Upper lobe of right lung (tissue), 1 donor: ENCODE data around the gene LMTK3. TPM values are rescaled to one million over a fixed set of nuclear protein-coding genes. Genes with fewer than 3 reads are reported as not detected.
"Not testable (repeated sequence)": the region's sequence is repeated elsewhere in the genome, so short reads cannot be mapped to it uniquely, and the experiment has no call there.

ENCODE experiments used
- ATAC-seq: fragments of 200-7000 bp; cut with Tn5 transposase; one replicate; pipeline ENCODE4 v1.9.1; 2020; ENCODE audit warnings: mild to moderate bottlenecking, moderate library complexity
- DNase-seq: peaks from one replicate; pipeline ENCODE4 v3.0.0-alpha.2; 2020
- H3K27ac ChIP-seq: fragments of 200-600 bp; one replicate; pipeline ENCODE4 v1.8.0; 2022
- H3K27me3 ChIP-seq: fragments of 200-600 bp; one replicate; pipeline ENCODE4 v1.8.0; 2022; ENCODE audit warnings: mild to moderate bottlenecking
- H3K36me3 ChIP-seq: fragments of 200-600 bp; one replicate; pipeline ENCODE4 v1.8.0; 2022
- H3K4me1 ChIP-seq: fragments of 200-600 bp; one replicate; pipeline ENCODE4 v1.8.0; 2022
- H3K4me3 ChIP-seq: fragments of 200-600 bp; one replicate; pipeline ENCODE4 v1.8.0; 2022; ENCODE audit warnings: mild to moderate bottlenecking
- H3K9me3 ChIP-seq: fragments of 200-600 bp; one replicate; pipeline ENCODE4 v1.8.0; 2022
- CTCF ChIP-seq: fragments of 200-600 bp; IDR thresholded peaks from one replicate; pipeline ENCODE4 v1.8.0; 2022; ENCODE audit warnings: antibody characterized with exemption
- intact Hi-C: fragments of 100-400 bp; cut with DNase I; formaldehyde crosslinking; loops from one replicate; pipeline ENCODE4 v1.11.0; 2022
- total RNA-seq: library from RNA; stranded (reverse); fragmentation: NEBNext Ultra II Directional; extraction: Animal tissue kit (Norgen Biotek cat#: 25700); gene quantifications from one replicate; pipeline ENCODE4 v1.2.1, GENCODE V29; 2021
- donor health status: DM: no; HTN: yes; CAD: no; lungs with severe emphysema.

Gene LMTK3
- total RNA-seq, 1 donor from 2014 or later, result 7.1 TPM

GRCh38 chr19:48492925-48493717 lies 18.5 kb downstream of the LMTK3 start:
- no peaks in the 10 kb centered on the region for H3K9me3 ChIP-seq
- DNase-seq (peak; percentile 98), ATAC-seq (peak; percentile 90)
- peak overlapping the region; percentile 65 for H3K27ac ChIP-seq
- TF ChIP-seq CTCF, result no peak
- H3K36me3 ChIP-seq, result no peaks in the 10 kb centered on the region
- peaks cover 11% of the 10 kb centered on the region for H3K27me3 ChIP-seq
- peaks cover 21% of the 10 kb centered on the region for H3K4me1 ChIP-seq
- intact Hi-C loops, result loop anchor here (10.0 kb wide), 1 partner anchor 92 kb away; no protein-coding TSS in a partner anchor
- H3K4me3 ChIP-seq, result peak overlapping the region; percentile 53

GRCh38 chr19:48491793-48492123 lies 19.9 kb downstream of the LMTK3 start:
- H3K4me3 ChIP-seq, result no peak overlapping the region
- H3K27ac ChIP-seq, result no peak overlapping the region
- no peaks in the 10 kb centered on the region for H3K36me3 ChIP-seq
- TF ChIP-seq CTCF, result no peak
- intact Hi-C loops, result loop anchor here (10.0 kb wide), 1 partner anchor 93 kb away; no protein-coding TSS in a partner anchor
- no peaks in the 10 kb centered on the region for H3K9me3 ChIP-seq
- H3K4me1 ChIP-seq, result peaks cover 17% of the 10 kb centered on the region
- no peaks in the 10 kb centered on the region for H3K27me3 ChIP-seq
- DNase-seq, result no peak
- no peak for ATAC-seq

GRCh38 chr19:48490981-48491792 lies 20.4 kb downstream of the LMTK3 start:
- Histone ChIP-seq H3K27ac (no peak overlapping the region), H3K36me3 (no peaks in the 10 kb centered on the region), H3K9me3 (no peaks in the 10 kb centered on the region), H3K4me3 (no peak overlapping the region), H3K27me3 (no peaks in the 10 kb centered on the region), H3K4me1 (peaks cover 17% of the 10 kb centered on the region)
- ATAC-seq (no peak), DNase-seq (peak; percentile 79)
- intact Hi-C loops, result loop anchor here (10.0 kb wide), 1 partner anchor 94 kb away; no protein-coding TSS in a partner anchor
- TF ChIP-seq CTCF, result no peak

- Histone ChIP-seq H3K36me3 (no peaks in the 10 kb centered on the region), H3K9me3 (no peaks in the 10 kb centered on the region), H3K27ac (no peak overlapping the region), H3K4me1 (peaks cover 17% of the 10 kb centered on the region), H3K4me3 (no peak overlapping the region), H3K27me3 (no peaks in the 10 kb centered on the region)
- intact Hi-C loops, result loop anchor here (10.0 kb wide), 1 partner anchor 95 kb away; no protein-coding TSS in a partner anchor
- ATAC-seq (peak; percentile 45), DNase-seq (peak; percentile 90)
- peak; percentile 96 for TF ChIP-seq CTCF
Observed at GRCh38 chr19:48489608-48490216, 21.9 kb downstream of the LMTK3 start.

- H3K4me1 ChIP-seq, result peaks cover 12% of the 10 kb centered on the region
- H3K9me3 ChIP-seq, H3K36me3 ChIP-seq, H3K4me3 ChIP-seq, H3K27ac ChIP-seq, ATAC-seq, H3K27me3 ChIP-seq, intact Hi-C loops, DNase-seq: not testable (repeated sequence)
Observed at GRCh38 chr19:48488478-48488877, 23.2 kb downstream of the LMTK3 start.
